ENCODE data around the gene EBF4.

EBF4 gene

DNA sequence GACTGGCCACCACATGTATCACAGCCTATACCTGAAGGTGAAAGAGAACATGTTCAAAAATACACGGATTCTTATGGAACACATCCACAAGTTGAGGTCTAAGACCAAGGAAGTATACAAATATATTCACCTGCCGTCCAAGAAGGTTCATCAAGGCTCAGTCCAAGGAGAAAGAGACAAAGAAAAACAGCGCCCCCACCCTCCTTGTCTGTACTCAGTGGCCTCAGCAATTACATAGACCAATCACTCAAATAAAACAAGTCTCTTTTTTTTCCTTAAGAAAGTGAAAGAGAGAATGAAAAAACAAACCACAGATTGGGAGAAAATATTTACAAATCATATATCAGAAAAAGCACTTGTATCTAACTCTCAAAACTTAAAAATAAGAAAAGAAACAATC lies 88.4 kb downstream of the EBF4 start:
- in situ Hi-C loops (cut with MboI; ENCODE audit: low sequenced_read_pairs), result no loop called here

- in situ Hi-C loops (cut with MboI; ENCODE audit: low sequenced_read_pairs), result no loop called here
Measured at GRCh38 chr20:2783908-2784566, 91.5 kb downstream of the EBF4 start.

GRCh38 chr20:2793471-2793870 lies 100.9 kb downstream of the EBF4 start:
- in situ Hi-C loops (cut with MboI; ENCODE audit: low sequenced_read_pairs), result no loop called here

DNA sequence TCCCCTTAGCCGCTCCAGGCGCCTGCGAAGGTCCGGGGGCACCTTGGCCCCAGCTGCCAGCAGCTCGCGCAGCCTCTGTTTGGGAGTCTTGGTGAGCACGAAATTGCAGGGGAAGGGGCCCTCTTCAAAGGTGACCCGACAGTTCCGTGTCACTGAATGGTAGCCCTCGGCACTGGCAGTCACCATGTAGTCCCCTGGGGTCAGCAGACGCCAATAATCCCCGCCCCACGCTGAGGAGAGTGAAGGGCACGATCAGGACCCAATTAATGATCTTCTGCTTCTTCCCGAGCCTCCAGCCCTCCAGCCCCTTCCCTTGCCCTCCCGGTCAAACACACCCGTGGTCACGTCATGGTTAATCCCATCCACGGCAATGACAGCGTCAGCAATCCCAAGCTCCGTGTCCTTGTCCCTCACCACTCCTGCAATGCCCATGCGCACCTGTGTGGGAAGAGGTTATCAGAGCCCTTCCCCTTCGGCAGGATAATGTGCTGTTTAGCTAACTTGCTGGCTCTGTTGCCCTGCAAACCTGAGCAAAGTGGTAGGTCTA lies 101.7 kb downstream of the EBF4 start:
- in situ Hi-C loops (cut with MboI; ENCODE audit: low sequenced_read_pairs), result no loop called here

DNA sequence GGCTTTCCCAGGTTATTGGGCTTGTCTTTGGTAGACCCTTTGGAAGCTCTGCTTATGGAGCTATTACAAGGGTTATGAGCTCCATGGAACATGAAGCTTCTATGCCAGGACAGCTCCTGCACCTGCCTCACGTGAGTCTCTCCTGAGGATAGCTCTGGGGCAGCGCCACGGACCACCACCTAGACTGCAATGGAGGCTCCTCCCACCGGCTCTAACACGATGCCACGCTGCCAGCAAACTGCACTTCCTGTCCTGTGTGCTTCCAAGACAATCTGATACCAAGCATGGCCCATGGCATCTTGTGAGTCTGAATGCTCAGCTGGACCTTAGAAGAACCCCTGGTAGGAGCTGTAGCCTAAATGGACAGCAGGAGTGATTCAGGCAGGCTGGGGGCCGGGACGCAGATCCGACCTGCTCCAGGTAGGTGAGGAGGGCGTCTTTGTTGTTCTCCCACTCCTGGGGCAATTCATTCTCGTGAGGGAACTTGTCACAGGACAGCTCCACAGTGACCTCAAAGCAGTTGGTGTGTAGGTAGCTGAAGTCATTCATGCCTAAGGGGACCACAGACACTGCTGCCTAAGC lies 102.4 kb downstream of the EBF4 start:
- in situ Hi-C loops (cut with MboI; ENCODE audit: low sequenced_read_pairs), result no loop called here

- in situ Hi-C loops (cut with MboI; ENCODE audit: low sequenced_read_pairs), result no loop called here
Measured at GRCh38 chr20:2795451-2795850, 102.9 kb downstream of the EBF4 start.

- in situ Hi-C loops (cut with MboI; ENCODE audit: low sequenced_read_pairs), result no loop called here
Measured at GRCh38 chr20:2796011-2796660, 103.6 kb downstream of the EBF4 start.

- in situ Hi-C loops (cut with MboI; ENCODE audit: low sequenced_read_pairs), result no loop called here
Measured at GRCh38 chr20:2797136-2797983, 104.8 kb downstream of the EBF4 start.

DNA sequence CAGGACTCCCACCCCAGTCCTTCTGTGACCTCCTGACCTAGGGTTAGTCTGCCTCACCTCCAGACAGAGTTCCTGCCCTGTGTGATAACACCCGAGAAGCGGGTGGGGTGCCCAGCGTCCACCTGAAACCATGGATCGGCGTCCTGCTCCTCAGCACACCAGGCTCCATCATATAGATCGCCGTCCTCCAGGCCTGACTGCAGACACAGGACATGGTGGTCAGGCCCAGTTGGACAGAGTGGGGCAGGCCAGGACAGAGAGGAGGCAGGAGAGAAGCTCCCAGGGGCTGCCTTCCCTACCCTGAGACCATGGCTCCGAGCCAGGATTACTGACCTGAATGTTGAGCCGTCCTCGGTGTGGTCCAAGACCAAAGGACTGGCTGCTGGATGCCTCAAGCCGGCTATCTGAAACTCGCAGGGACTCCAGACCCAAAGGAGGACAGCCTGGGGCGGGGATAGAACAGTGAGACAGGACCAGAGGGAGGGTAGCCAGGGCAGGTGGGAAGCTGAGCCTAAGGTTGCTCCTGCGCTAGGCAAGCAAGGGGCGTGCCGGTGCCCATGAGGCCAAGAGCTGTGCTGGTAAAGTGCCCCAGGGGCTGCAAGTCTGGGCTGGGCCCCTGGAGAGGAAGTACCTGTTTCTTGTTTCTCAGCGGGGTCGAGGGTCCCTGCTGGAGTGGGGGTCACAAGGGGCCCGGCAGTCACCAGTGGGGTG lies 105.7 kb downstream of the EBF4 start:
- in situ Hi-C loops (cut with MboI; ENCODE audit: low sequenced_read_pairs), result no loop called here

DNA sequence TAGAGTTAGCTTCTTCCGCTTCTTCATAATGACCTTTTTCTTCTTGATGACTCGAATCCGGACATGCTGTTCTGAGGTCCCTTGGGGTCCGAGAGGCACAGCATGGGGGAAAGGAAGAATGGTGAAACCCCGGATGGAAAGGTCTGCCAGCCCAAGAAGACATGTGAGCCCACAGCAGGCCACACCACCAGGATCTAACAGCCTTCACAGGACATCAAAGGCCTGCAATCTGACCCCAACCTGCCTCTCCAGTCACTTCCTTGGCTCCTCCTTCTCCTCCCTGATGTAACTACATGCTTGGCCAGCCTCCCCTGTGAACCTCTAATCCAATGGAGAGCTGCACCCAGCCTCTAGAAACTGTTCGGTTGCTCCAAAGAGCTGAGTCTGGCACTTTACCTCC lies 106.2 kb downstream of the EBF4 start:
- in situ Hi-C loops (cut with MboI; ENCODE audit: low sequenced_read_pairs), result no loop called here

GRCh38 chr20:2799271-2799670 lies 106.7 kb downstream of the EBF4 start:
- in situ Hi-C loops (cut with MboI; ENCODE audit: low sequenced_read_pairs), result no loop called here

- in situ Hi-C loops (cut with MboI; ENCODE audit: low sequenced_read_pairs), result no loop called here
Measured at GRCh38 chr20:2799688-2800520, 107.3 kb downstream of the EBF4 start.

- in situ Hi-C loops (cut with MboI; ENCODE audit: low sequenced_read_pairs), result no loop called here
Measured at GRCh38 chr20:2800521-2801285, 108.1 kb downstream of the EBF4 start, which contains the start of gene CPXM1. TSS of gene CPXM1 (minus strand) at chr20:2800627. CDS start at chr20:2800572, 55 bp downstream.

DNA sequence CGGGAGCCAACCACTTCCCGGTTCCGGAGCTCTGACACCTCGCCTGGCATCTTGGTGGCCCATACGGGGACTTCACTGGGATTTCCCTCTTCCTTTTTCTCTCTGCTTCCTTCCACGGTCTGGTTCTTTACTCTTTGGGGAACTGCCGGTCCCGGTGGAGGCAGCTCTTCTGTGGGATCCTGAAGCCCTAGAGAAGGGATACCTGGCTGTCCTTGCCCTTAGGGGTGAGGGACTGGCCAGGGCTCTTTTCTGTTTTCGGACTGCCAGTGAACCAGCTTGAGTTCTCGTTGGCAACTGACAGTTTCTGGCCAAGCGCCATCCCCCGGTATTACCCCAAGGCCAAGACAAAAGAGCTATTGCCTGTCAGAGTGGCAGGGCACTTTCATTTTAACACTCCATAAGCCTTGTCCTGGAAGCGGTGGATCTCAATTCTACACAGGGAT lies 108.7 kb downstream of the EBF4 start:
- in situ Hi-C loops (cut with MboI; ENCODE audit: low sequenced_read_pairs), result no loop called here

- in situ Hi-C loops (cut with MboI; ENCODE audit: low sequenced_read_pairs), result no loop called here
Measured at GRCh38 chr20:2804041-2804828, 111.7 kb downstream of the EBF4 start.

- in situ Hi-C loops (cut with MboI; ENCODE audit: low sequenced_read_pairs), result no loop called here
Measured at GRCh38 chr20:2804852-2805688, 112.5 kb downstream of the EBF4 start.

- in situ Hi-C loops (cut with MboI; ENCODE audit: low sequenced_read_pairs), result no loop called here
Measured at GRCh38 chr20:2805689-2806350, 113.2 kb downstream of the EBF4 start.
